GM23248 (cell line): ENCODE measurements around the gene SOD3. TPM values are rescaled to one million over a fixed set of nuclear protein-coding genes. Genes with fewer than 3 reads are reported as not detected.

Experiments
- DNase-seq: peaks from one replicate; pipeline ENCODE4 v3.0.0-alpha.2; 2015
- H2AFZ ChIP-seq: fragments of 200-600 bp; sonication (generic); 2 replicates; pipeline ENCODE4 v1.6.1; 2016; ENCODE audit warnings: antibody characterized with exemption
- H3F3A ChIP-seq: fragments of 200-600 bp; sonication (generic); 2 replicates; pipeline ENCODE4 v1.6.1; 2016; ENCODE audit warnings: mild to moderate bottlenecking, antibody characterized with exemption, mixed run types; ENCODE audit not compliant: insufficient read depth
- H3K27ac ChIP-seq: fragments of 200-600 bp; sonication (generic); 2 replicates; pipeline ENCODE4 v1.5.1; 2016; ENCODE audit warnings: mild to moderate bottlenecking
- H3K27me3 ChIP-seq: fragments of 200-600 bp; sonication (generic); replicated peaks from 2 replicates; pipeline ENCODE4 v1.6.1; 2016; ENCODE audit warnings: mild to moderate bottlenecking; ENCODE audit not compliant: insufficient read depth
- H3K36me3 ChIP-seq: fragments of 200-600 bp; sonication (generic); 2 replicates; pipeline ENCODE4 v1.6.1; 2016; ENCODE audit warnings: low read depth, mild to moderate bottlenecking
- H3K4me1 ChIP-seq: fragments of 200-600 bp; sonication (generic); 2 replicates; pipeline ENCODE4 v1.6.1; 2016; ENCODE audit warnings: mild to moderate bottlenecking; ENCODE audit not compliant: insufficient read depth
- H3K4me2 ChIP-seq: fragments of 200-600 bp; sonication (generic); one replicate; pipeline ENCODE4 v1.6.1; 2016; ENCODE audit warnings: mild to moderate bottlenecking; ENCODE audit not compliant: unreplicated experiment
- H3K4me3 ChIP-seq: fragments of 200-600 bp; sonication (generic); 2 replicates; pipeline ENCODE4 v1.5.1; 2016; ENCODE audit warnings: mild to moderate bottlenecking
- H3K79me2 ChIP-seq: fragments of 200-600 bp; sonication (generic); 2 replicates; pipeline ENCODE4 v1.6.1; 2016; ENCODE audit warnings: mild to moderate bottlenecking; ENCODE audit not compliant: insufficient read depth
- H3K9ac ChIP-seq: fragments of 200-600 bp; sonication (generic); 2 replicates; pipeline ENCODE4 v1.6.1; 2016; ENCODE audit warnings: mild to moderate bottlenecking
- H3K9me2 ChIP-seq: fragments of 200-600 bp; sonication (generic); 2 replicates; pipeline ENCODE4 v1.6.1; 2016; ENCODE audit warnings: mixed run types, mild to moderate bottlenecking, moderate library complexity; ENCODE audit not compliant: insufficient read depth
- H3K9me3 ChIP-seq: fragments of 200-600 bp; sonication (generic); one replicate; pipeline ENCODE4 v1.6.1; 2017; ENCODE audit warnings: low read depth
- H4K20me1 ChIP-seq: fragments of 200-600 bp; sonication (generic); 2 replicates; pipeline ENCODE4 v1.6.0; 2016; ENCODE audit not compliant: insufficient read depth
- EZH2 ChIP-seq: fragments of 200-600 bp; sonication (generic); IDR thresholded peaks from 2 replicates; pipeline ENCODE4 v1.6.1; 2018; ENCODE audit warnings: antibody characterized with exemption, mild to moderate bottlenecking; ENCODE audit not compliant: insufficient read depth, poor library complexity, severe bottlenecking
- EZH2phosphoT487 ChIP-seq: fragments of 200-600 bp; sonication (generic); IDR thresholded peaks from 2 replicates; pipeline ENCODE4 v1.6.1; 2018; ENCODE audit warnings: antibody characterized with exemption, moderate library complexity, mild to moderate bottlenecking, low read depth; ENCODE audit not compliant: insufficient read depth
- WGBS, 2 experiments: methylation state at CpG; one replicate each; pipeline ENCODE4 v1.1.6; 2015 to 2017; ENCODE audit warnings: low lambda C conversion rate in 2 of 2, low coverage in 1 of 2; ENCODE audit errors: missing lambda C conversion rate in 2 of 2; 5-methylcytosine and 5-hydroxymethylcytosine counted together
- in situ Hi-C: fragments of 300-500 bp; cut with MboI; formaldehyde crosslinking; loops from 2 replicates; pipeline ENCODE4 v1.15.0; 2020
- polyA plus RNA-seq: library from polyadenylated mRNA; unstranded; fragments of >200 nt; fragmentation: Nextera tagmentation; extraction: Ambion mirVana; gene quantifications from 2 replicates; pipeline ENCODE4 v1.2.1, GENCODE V29; 2016
- total RNA-seq: library from RNA; depleted of rRNA; stranded (reverse); fragments of >200 nt; shearing (Covaris generic); gene quantifications from 2 replicates; pipeline ENCODE4 v1.2.3, GENCODE V29; 2014

The SOD3 gene
- total and polyA plus RNA-seq, 2 experiments from 2014 or later: 8.2 to 10.1 TPM

DNA sequence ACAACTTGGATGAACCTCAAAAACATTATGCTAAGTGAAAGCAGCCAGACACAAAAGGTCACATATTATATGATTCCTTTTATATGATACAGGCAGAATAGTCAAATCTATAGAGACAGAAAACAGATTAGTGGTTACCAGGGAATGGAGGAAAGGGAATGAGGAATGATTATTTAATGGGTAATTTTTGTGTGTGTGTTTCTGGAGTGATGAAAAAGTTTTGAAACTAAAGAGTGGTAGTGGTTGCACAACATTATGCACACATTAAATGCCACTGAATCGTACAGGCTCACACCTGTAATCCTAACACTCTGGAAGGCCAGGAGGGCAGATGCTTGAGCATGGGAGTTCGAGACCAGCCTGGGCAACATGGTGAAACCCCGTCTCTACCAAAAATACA lies 19.6 kb upstream of the SOD3 start:
- Histone ChIP-seq H3K27ac (no peak overlapping the region), H3K9me3 (no peaks in the 10 kb centered on the region), H3K36me3 (no peaks in the 10 kb centered on the region), H3K9ac (no peak overlapping the region), H3K4me1 (peaks cover 45% of the 10 kb centered on the region), H3F3A (peaks cover 51% of the 10 kb centered on the region), H3K79me2 (no peaks in the 10 kb centered on the region), H3K4me3 (no peak overlapping the region), H4K20me1 (no peaks in the 10 kb centered on the region), H3K4me2 (no peak overlapping the region), H2AFZ (no peak overlapping the region), H3K27me3 (no peaks in the 10 kb centered on the region), H3K9me2 (no peaks in the 10 kb centered on the region)
- TF ChIP-seq EZH2: no peak
- no peak for TF ChIP-seq EZH2phosphoT487
- in situ Hi-C loops: no loop called here
- DNase-seq: peak; percentile 15
- WGBS, 2 experiments: 80 to 88% methylated on average over 3 of the region's 3 CpGs

DNA sequence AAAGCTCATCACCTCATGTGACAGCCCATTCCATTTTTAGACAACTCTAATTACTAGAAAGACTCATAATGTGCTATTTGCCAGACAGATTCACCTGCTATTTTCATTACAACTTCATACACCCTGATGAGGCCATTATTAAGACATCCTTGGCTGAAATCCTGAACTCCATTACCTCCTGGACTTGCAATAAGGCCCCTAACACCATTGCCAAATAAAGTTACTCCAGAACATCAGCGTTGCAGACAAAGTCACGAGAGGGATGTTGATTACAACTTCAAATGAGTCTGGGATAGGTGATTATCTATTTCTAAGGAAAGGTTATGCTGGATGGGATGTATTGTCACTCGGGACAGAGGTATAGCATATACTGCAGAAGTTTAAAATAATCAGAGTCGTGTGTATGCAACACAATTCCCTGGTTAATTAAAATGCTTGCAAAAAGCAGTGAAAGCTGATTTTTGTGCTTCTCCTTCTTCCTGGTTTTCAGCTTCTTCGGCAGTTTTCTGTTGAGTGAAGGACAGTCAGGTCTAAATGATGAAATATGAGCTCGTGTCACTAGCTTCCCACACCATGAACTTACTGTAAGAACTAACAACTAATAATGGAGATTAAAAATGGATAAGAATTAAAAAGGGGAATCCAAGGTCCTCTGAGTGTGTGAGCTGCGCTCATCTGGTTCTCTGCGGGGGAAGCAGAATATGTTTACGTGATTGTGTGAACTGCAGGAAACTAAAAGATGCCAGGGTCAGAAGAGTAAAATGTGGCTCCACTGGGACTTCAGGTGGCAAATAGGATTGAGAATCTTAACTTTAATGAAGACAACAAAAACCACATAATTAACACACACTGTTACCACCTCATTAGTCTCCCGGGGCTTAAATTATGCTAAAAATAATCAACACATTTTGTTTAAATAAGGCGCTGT lies 17.6 kb upstream of the SOD3 start:
- peaks cover 41% of the 10 kb centered on the region for H3K4me1 ChIP-seq
- no peaks in the 10 kb centered on the region for H3K9me2 ChIP-seq
- no peak overlapping the region for H3K4me3 ChIP-seq
- H4K20me1 ChIP-seq: no peaks in the 10 kb centered on the region
- H3K9ac ChIP-seq: no peak overlapping the region
- DNase-seq: peak; percentile 15
- H3F3A ChIP-seq: peaks cover 44% of the 10 kb centered on the region
- peak overlapping the region; percentile 37 for H3K4me2 ChIP-seq
- TF ChIP-seq EZH2 (no peak), EZH2phosphoT487 (no peak)
- H2AFZ ChIP-seq: no peak overlapping the region
- 0 out of 2 replicates have a peak overlapping the region, but pooled peaks have one; percentile 4 for H3K27ac ChIP-seq
- no peaks in the 10 kb centered on the region for H3K79me2 ChIP-seq
- no peaks in the 10 kb centered on the region for H3K9me3 ChIP-seq
- 42 to 44% methylated on average over 11 of the region's 11 CpGs for WGBS, 2 experiments
- H3K36me3 ChIP-seq: no peaks in the 10 kb centered on the region
- no peaks in the 10 kb centered on the region for H3K27me3 ChIP-seq
- in situ Hi-C loops: no loop called here

- H3K4me2 ChIP-seq: peak overlapping the region; percentile 37
Measured at GRCh38 chr4:24778464-24779225, 16.7 kb upstream of the SOD3 start.

GRCh38 chr4:24780936-24781495 lies 14.4 kb upstream of the SOD3 start:
- no peaks in the 10 kb centered on the region for H3K27me3 ChIP-seq
- TF ChIP-seq EZH2phosphoT487 (no peak), EZH2 (no peak)
- H3K79me2 ChIP-seq: no peaks in the 10 kb centered on the region
- no peaks in the 10 kb centered on the region for H3K9me2 ChIP-seq
- H3K4me2 ChIP-seq: no peak overlapping the region
- H2AFZ ChIP-seq: no peak overlapping the region
- H3K27ac ChIP-seq: no peak overlapping the region
- in situ Hi-C loops: no loop called here
- no peak overlapping the region for H3K4me3 ChIP-seq
- H3K9ac ChIP-seq: no peak overlapping the region
- H3F3A ChIP-seq: peaks cover 30% of the 10 kb centered on the region
- H4K20me1 ChIP-seq: no peaks in the 10 kb centered on the region
- no peaks in the 10 kb centered on the region for H3K36me3 ChIP-seq
- H3K9me3 ChIP-seq: no peaks in the 10 kb centered on the region
- peaks cover 25% of the 10 kb centered on the region for H3K4me1 ChIP-seq
- no peak for DNase-seq
- 43 to 57% methylated on average over 2 of the region's 2 CpGs for WGBS, 2 experiments

More at GRCh38 chr4:24778464-24779225, 16.7 kb upstream of the SOD3 start:
- Histone ChIP-seq H3K27ac (peak overlapping the region; percentile 68), H3K9me2 (no peaks in the 10 kb centered on the region), H3F3A (peaks cover 44% of the 10 kb centered on the region), H2AFZ (no peak overlapping the region), H3K4me3 (no peak overlapping the region), H3K79me2 (no peaks in the 10 kb centered on the region), H3K9me3 (no peaks in the 10 kb centered on the region), H3K36me3 (no peaks in the 10 kb centered on the region), H4K20me1 (no peaks in the 10 kb centered on the region), H3K4me1 (peaks cover 41% of the 10 kb centered on the region), H3K9ac (no peak overlapping the region), H3K27me3 (no peaks in the 10 kb centered on the region)
- DNase-seq: peak; percentile 97
- no peak for TF ChIP-seq EZH2
- TF ChIP-seq EZH2phosphoT487: peak; percentile 62; the same call in 1 of the 2 replicates
- in situ Hi-C loops: no loop called here
- WGBS, 2 experiments: 0 to 2% methylated on average over 3 of the region's 3 CpGs
